CD8-positive, alpha-beta memory T cell (primary cell): Measurements from ENCODE around the gene YKT6. TPM values are rescaled to one million over a fixed set of nuclear protein-coding genes. Genes with fewer than 3 reads are reported as not detected.

Experiments
- CTCF ChIA-PET: fragments of 350-600 bp; sonication (Branson Sonifier 250); formaldehyde crosslinking; loops from one replicate; lab custom pipeline; 2021; ENCODE audit warnings: antibody characterized with exemption; lab: Charles Lee
- POLR2A ChIA-PET: fragments of 350-600 bp; sonication (Branson Sonifier 250); formaldehyde crosslinking; loops from one replicate; lab custom pipeline; 2021; ENCODE audit warnings: antibody characterized with exemption; lab: Charles Lee
- DNase-seq, 5 donors: peaks; one replicate each; pipeline versions ENCODE4 v3.0.0 to v3.0.0-alpha.2; 2020 to 2022; ENCODE audit warnings: mixed read lengths in 1 of 5
- H3K27ac ChIP-seq: one replicate; pipeline ENCODE4 v1.7.0; 2013; ENCODE audit warnings: low read depth, mild to moderate bottlenecking, low read length, moderate library complexity
- H3K27me3 ChIP-seq: 2 replicates; pipeline ENCODE4 v1.7.0; 2013; ENCODE audit warnings: low read length, mild to moderate bottlenecking; ENCODE audit not compliant: insufficient read depth, poor library complexity, severe bottlenecking
- H3K36me3 ChIP-seq: 2 replicates; pipeline ENCODE4 v1.7.0; 2013; ENCODE audit warnings: mild to moderate bottlenecking, low read length, moderate library complexity; ENCODE audit not compliant: insufficient read depth
- H3K4me1 ChIP-seq: 2 replicates; pipeline ENCODE4 v1.7.0; 2013; ENCODE audit warnings: mild to moderate bottlenecking, low read length, moderate library complexity; ENCODE audit not compliant: insufficient read depth
- H3K4me3 ChIP-seq: 2 replicates; pipeline ENCODE4 v1.7.0; 2013; ENCODE audit warnings: mild to moderate bottlenecking, low read length
- H3K9me3 ChIP-seq: 2 replicates; pipeline ENCODE4 v1.7.0; 2013; ENCODE audit warnings: mild to moderate bottlenecking, low read length
- H3K27ac Mint-ChIP-seq, 8 donors: one replicate each; pipeline ENCODE4 v1.8.0; 2020 to 2021; ENCODE audit warnings: mixed read lengths in 8 of 8, mild to moderate bottlenecking in 6 of 8, inconsistent platforms in 3 of 8, moderate library complexity in 3 of 8
- H3K27me3 Mint-ChIP-seq, 2 donors: one replicate each; pipeline ENCODE4 v1.8.0; 2020 to 2021; ENCODE audit warnings: mixed read lengths in 2 of 2, mild to moderate bottlenecking in 1 of 2, moderate library complexity in 1 of 2
- H3K36me3 Mint-ChIP-seq, 3 donors: one replicate each; pipeline ENCODE4 v1.8.0; 2020 to 2021; ENCODE audit warnings: mixed read lengths in 3 of 3, inconsistent platforms in 1 of 3, mild to moderate bottlenecking in 1 of 3
- H3K4me1 Mint-ChIP-seq, 3 donors: one replicate each; pipeline ENCODE4 v1.8.0; 2020 to 2021; ENCODE audit warnings: mixed read lengths in 3 of 3, inconsistent platforms in 1 of 3, mild to moderate bottlenecking in 1 of 3
- H3K4me3 Mint-ChIP-seq, 7 donors: one replicate each; pipeline ENCODE4 v1.8.0; 2020 to 2021; ENCODE audit warnings: mixed read lengths in 7 of 7, mild to moderate bottlenecking in 6 of 7, moderate library complexity in 4 of 7, inconsistent platforms in 2 of 7
- H3K9me3 Mint-ChIP-seq, 5 donors: one replicate each; pipeline ENCODE4 v1.8.0; 2020 to 2022; ENCODE audit warnings: mixed read lengths in 5 of 5, mild to moderate bottlenecking in 3 of 5, moderate library complexity in 2 of 5, inconsistent platforms in 1 of 5
- polyA plus RNA-seq: library from polyadenylated mRNA; unstranded; fragments of 300-500 nt; fragmentation: Illumina TruSeq; gene quantifications from one replicate; pipeline ENCODE4 v1.2.3, GENCODE V29; 2021
- total RNA-seq, 2 experiments: library from RNA; stranded (reverse); gene quantifications; one replicate each; pipeline ENCODE4 v1.2.3, GENCODE V29; 2021

YKT6 gene
- total and polyA plus RNA-seq, 3 experiments from 2014 or later, result 44.9 to 94.6 (median 92.6) TPM

DNA sequence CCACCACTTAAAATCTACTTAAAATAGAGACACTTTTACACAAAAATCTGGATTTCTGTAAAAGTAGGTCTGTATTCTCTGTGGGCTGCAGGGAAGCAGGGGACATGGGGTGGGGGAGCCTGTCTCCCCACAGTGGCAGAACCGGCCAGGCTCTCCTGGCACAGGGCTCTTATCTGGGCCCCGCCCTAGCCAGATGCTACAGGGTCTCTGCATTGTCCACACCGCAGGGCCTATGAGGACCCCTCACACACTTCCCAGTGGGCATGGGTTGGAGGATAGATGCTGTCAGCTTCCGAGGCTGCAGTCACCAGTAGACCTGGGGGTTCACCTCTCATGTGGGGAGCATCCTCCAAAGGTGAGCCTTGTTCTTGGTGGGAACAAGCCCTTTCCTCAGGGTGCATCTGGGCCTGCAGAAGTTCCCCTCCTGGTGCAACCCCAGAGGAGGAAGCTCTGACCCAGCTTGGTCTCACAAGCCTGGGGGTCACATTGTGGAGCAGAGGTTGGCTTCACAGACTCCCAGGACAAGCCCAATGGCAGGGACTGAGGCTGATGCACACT lies 44.2 kb upstream of the YKT6 start:
- CTCF ChIA-PET, result no interaction called here
- H3K4me3 Mint-ChIP-seq, result no peak overlapping the region
- Histone ChIP-seq H3K4me1 (no peaks in the 10 kb centered on the region), H3K27me3 (no peaks in the 10 kb centered on the region), H3K4me3 (no peak overlapping the region), H3K9me3 (no peaks in the 10 kb centered on the region), H3K27ac (no peak overlapping the region), H3K36me3 (no peaks in the 10 kb centered on the region)
- no peak overlapping the region for H3K27ac Mint-ChIP-seq
- DNase-seq, result no peak
- H3K4me1 Mint-ChIP-seq, result no peaks in the 10 kb centered on the region
- H3K27me3 Mint-ChIP-seq, result peaks cover 3 to 4% of the 10 kb centered on the region in 2 donors
- H3K36me3 Mint-ChIP-seq, result peaks cover 0 to 4% (median 0%) of the 10 kb centered on the region in 3 donors
- no peaks in the 10 kb centered on the region for H3K9me3 Mint-ChIP-seq
- POLR2A ChIA-PET, result no interaction called here

GRCh38 chr7:44157116-44158080 lies 43.4 kb upstream of the YKT6 start:
- Mint-ChIP-seq H3K27me3 (peaks cover 3 to 4% of the 10 kb centered on the region in 2 donors), H3K36me3 (peaks cover 0 to 4% (median 0%) of the 10 kb centered on the region in 3 donors), H3K9me3 (no peaks in the 10 kb centered on the region), H3K4me3 (no peak overlapping the region), H3K27ac (no peak overlapping the region), H3K4me1 (no peaks in the 10 kb centered on the region)
- no peaks in the 10 kb centered on the region for H3K4me1 ChIP-seq
- H3K4me3 ChIP-seq, result no peak overlapping the region
- H3K27ac ChIP-seq, result no peak overlapping the region
- no peak for DNase-seq
- no peaks in the 10 kb centered on the region for H3K9me3 ChIP-seq
- H3K27me3 ChIP-seq, result no peaks in the 10 kb centered on the region
- CTCF ChIA-PET, result no interaction called here
- POLR2A ChIA-PET, result no interaction called here
- no peaks in the 10 kb centered on the region for H3K36me3 ChIP-seq

- POLR2A ChIA-PET, result no interaction called here
- Histone ChIP-seq H3K4me3 (no peak overlapping the region), H3K27ac (no peak overlapping the region), H3K27me3 (no peaks in the 10 kb centered on the region), H3K36me3 (no peaks in the 10 kb centered on the region), H3K9me3 (no peaks in the 10 kb centered on the region), H3K4me1 (no peaks in the 10 kb centered on the region)
- peaks cover 0 to 4% (median 0%) of the 10 kb centered on the region in 3 donors for H3K36me3 Mint-ChIP-seq
- no peak for DNase-seq
- no peak overlapping the region for H3K27ac Mint-ChIP-seq
- H3K9me3 Mint-ChIP-seq, result no peaks in the 10 kb centered on the region
- peaks cover 4 to 9% of the 10 kb centered on the region in 2 donors for H3K27me3 Mint-ChIP-seq
- no peaks in the 10 kb centered on the region for H3K4me1 Mint-ChIP-seq
- no peak overlapping the region for H3K4me3 Mint-ChIP-seq
- CTCF ChIA-PET, result no interaction called here
These were observed 42.5 kb upstream of the YKT6 start for GRCh38 chr7:44158096-44158872.

- H3K27me3 ChIP-seq, result no peaks in the 10 kb centered on the region
- Mint-ChIP-seq H3K4me1 (no peaks in the 10 kb centered on the region), H3K27ac (no peak overlapping the region), H3K9me3 (peaks cover 0 to 2% (median 0%) of the 10 kb centered on the region in 5 donors), H3K27me3 (peaks cover 4 to 11% of the 10 kb centered on the region in 2 donors), H3K36me3 (peaks cover 0 to 4% (median 0%) of the 10 kb centered on the region in 3 donors), H3K4me3 (no peak overlapping the region)
- H3K9me3 ChIP-seq, result no peaks in the 10 kb centered on the region
- POLR2A ChIA-PET, result no interaction called here
- DNase-seq, result no peak
- CTCF ChIA-PET, result no interaction called here
- no peaks in the 10 kb centered on the region for H3K36me3 ChIP-seq
- H3K4me1 ChIP-seq, result no peaks in the 10 kb centered on the region
- H3K27ac ChIP-seq, result no peak overlapping the region
- H3K4me3 ChIP-seq, result no peak overlapping the region
These were observed 41.7 kb upstream of the YKT6 start for GRCh38 chr7:44158873-44159631.

DNA sequence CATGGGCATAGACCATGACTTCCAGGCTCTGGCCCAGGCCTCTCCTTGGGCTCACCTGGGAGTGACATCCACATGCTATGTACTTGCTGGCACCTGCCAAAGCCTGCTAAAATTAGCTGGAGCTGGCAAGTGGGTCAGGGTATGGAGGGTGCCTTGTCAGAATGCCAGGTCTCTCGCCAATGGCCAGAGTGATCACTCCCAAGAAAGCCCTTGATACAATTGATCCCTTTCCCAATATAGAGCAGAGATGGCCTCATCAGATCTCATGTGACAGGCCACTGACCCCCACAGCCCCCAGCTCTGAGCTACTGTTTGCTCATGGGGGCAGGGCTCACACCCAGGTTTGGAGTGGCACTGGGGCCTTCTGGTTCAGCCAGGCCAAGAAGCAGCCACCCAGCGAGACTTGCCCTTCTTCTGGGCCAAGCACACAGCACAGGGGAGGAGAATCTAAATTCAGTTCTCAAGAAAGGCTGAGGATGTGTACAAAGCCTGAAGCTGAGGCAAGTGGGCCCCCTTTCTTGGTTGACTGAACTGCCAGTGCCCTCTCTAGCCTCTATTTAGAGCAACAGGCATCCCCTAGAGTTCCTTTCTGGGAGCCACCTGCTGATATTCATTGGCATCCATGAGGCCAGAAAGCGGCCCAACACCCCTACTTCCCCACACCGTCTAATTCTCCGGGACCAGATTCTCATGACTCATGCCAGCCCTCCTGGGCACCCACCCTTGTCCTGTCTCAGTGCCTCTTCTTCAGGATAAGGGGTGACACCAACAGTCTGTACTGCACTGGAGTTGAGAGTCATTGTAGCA lies 40.8 kb upstream of the YKT6 start:
- no peaks in the 10 kb centered on the region for H3K4me1 ChIP-seq
- no peaks in the 10 kb centered on the region for H3K9me3 ChIP-seq
- no peak overlapping the region for H3K4me3 ChIP-seq
- peaks cover 0 to 4% (median 0%) of the 10 kb centered on the region in 3 donors for H3K36me3 Mint-ChIP-seq
- H3K4me1 Mint-ChIP-seq, result no peaks in the 10 kb centered on the region
- CTCF ChIA-PET, result no interaction called here
- no peaks in the 10 kb centered on the region for H3K36me3 ChIP-seq
- no peaks in the 10 kb centered on the region for H3K27me3 ChIP-seq
- POLR2A ChIA-PET, result no interaction called here
- H3K27ac ChIP-seq, result no peak overlapping the region
- H3K9me3 Mint-ChIP-seq, result peaks cover 0 to 9% (median 5%) of the 10 kb centered on the region in 5 donors
- H3K27ac Mint-ChIP-seq, result no peak overlapping the region
- H3K27me3 Mint-ChIP-seq, result peaks cover 4 to 18% of the 10 kb centered on the region in 2 donors
- DNase-seq, result no peak
- no peak overlapping the region for H3K4me3 Mint-ChIP-seq

- H3K27me3 ChIP-seq, result no peaks in the 10 kb centered on the region
- Mint-ChIP-seq H3K36me3 (peaks cover 0 to 6% (median 0%) of the 10 kb centered on the region in 3 donors), H3K27me3 (peaks cover 4 to 15% of the 10 kb centered on the region in 2 donors), H3K4me1 (no peaks in the 10 kb centered on the region), H3K9me3 (peaks cover 0 to 9% (median 5%) of the 10 kb centered on the region in 5 donors), H3K27ac (no peak overlapping the region), H3K4me3 (no peak overlapping the region)
- no peaks in the 10 kb centered on the region for H3K9me3 ChIP-seq
- CTCF ChIA-PET, result no interaction called here
- H3K36me3 ChIP-seq, result no peaks in the 10 kb centered on the region
- no peaks in the 10 kb centered on the region for H3K4me1 ChIP-seq
- DNase-seq, result no peak
- no peak overlapping the region for H3K27ac ChIP-seq
- POLR2A ChIA-PET, result no interaction called here
- H3K4me3 ChIP-seq, result no peak overlapping the region
These were observed 39.4 kb upstream of the YKT6 start for GRCh38 chr7:44161371-44161770.

GRCh38 chr7:44162179-44162578 lies 38.6 kb upstream of the YKT6 start:
- peaks cover 0 to 9% (median 5%) of the 10 kb centered on the region in 5 donors for H3K9me3 Mint-ChIP-seq
- CTCF ChIA-PET, result no interaction called here

More at GRCh38 chr7:44162179-44162578, 38.6 kb upstream of the YKT6 start:
- no peak overlapping the region for H3K4me3 Mint-ChIP-seq
- Histone ChIP-seq H3K4me1 (no peaks in the 10 kb centered on the region), H3K36me3 (no peaks in the 10 kb centered on the region), H3K27me3 (no peaks in the 10 kb centered on the region), H3K4me3 (no peak overlapping the region), H3K27ac (no peak overlapping the region), H3K9me3 (no peaks in the 10 kb centered on the region)
- peaks cover 4 to 15% of the 10 kb centered on the region in 2 donors for H3K27me3 Mint-ChIP-seq
- no peak for DNase-seq
- H3K36me3 Mint-ChIP-seq, result peaks cover 0 to 6% (median 0%) of the 10 kb centered on the region in 3 donors
- no peaks in the 10 kb centered on the region for H3K4me1 Mint-ChIP-seq
- POLR2A ChIA-PET, result no interaction called here
- H3K27ac Mint-ChIP-seq, result no peak overlapping the region
